GM18907 (cell line): ENCODE results near the gene SH2D6.
"Not testable (repeated sequence)": the region's sequence is repeated elsewhere in the genome, so short reads cannot be mapped to it uniquely, and the experiment has no call there.

Source experiments
- ATAC-seq: cut with Tn5 transposase; IDR thresholded peaks from one replicate; pipeline ENCODE4 v1.9.1; 2021; ENCODE audit warnings: mild to moderate bottlenecking, moderate library complexity; ENCODE audit not compliant: unreplicated experiment

SH2D6 gene

GRCh38 chr2:85397925-85398331 is 20.6 kb upstream of the SH2D6 start:
- no peak for ATAC-seq

- no peak for ATAC-seq
Observed at GRCh38 chr2:85398426-85399182, 19.9 kb upstream of the SH2D6 start.

- ATAC-seq, result no peak
Observed at GRCh38 chr2:85399183-85399455, 19.4 kb upstream of the SH2D6 start.

GRCh38 chr2:85400023-85400422 is 18.5 kb upstream of the SH2D6 start:
- ATAC-seq, result no peak

- no peak for ATAC-seq
Observed at GRCh38 chr2:85400541-85401463, 17.7 kb upstream of the SH2D6 start.

GRCh38 chr2:85401464-85401805 is 17.1 kb upstream of the SH2D6 start:
- ATAC-seq, result no peak

GRCh38 chr2:85401844-85402243 is 16.7 kb upstream of the SH2D6 start:
- ATAC-seq, result no peak

- ATAC-seq, result no peak
Observed at GRCh38 chr2:85405201-85406059, 13.1 kb upstream of the SH2D6 start.

GRCh38 chr2:85409845-85410583 is 8.5 kb upstream of the SH2D6 start, which contains the start of gene CAPG:
Gene CAPG, minus strand, starts transcription at chr2:85410366. Its CDS starts 8,221 bp downstream, at chr2:85402145.
- peak; percentile 76 for ATAC-seq

- no peak for ATAC-seq
Observed at GRCh38 chr2:85410584-85411404, 7.7 kb upstream of the SH2D6 start.

- no peak for ATAC-seq
Observed at GRCh38 chr2:85411405-85411748, 7.1 kb upstream of the SH2D6 start.

- no peak for ATAC-seq
Observed at GRCh38 chr2:85413592-85414420, 4.7 kb upstream of the SH2D6 start.

GRCh38 chr2:85414421-85414759 is 4.1 kb upstream of the SH2D6 start:
- not testable (repeated sequence) for ATAC-seq

- ATAC-seq, result no peak
Observed at GRCh38 chr2:85414761-85415553, 3.6 kb upstream of the SH2D6 start.

- no peak for ATAC-seq
Observed at GRCh38 chr2:85415980-85416650, 2.4 kb upstream of the SH2D6 start.

- ATAC-seq, result no peak
Observed at GRCh38 chr2:85419009-85419675, 628 bp downstream of the SH2D6 start.
